Measurements from ENCODE around the gene STARD9. TPM values are rescaled to one million over a fixed set of nuclear protein-coding genes. Genes with fewer than 3 reads are reported as not detected.
"Not testable (repeated sequence)": the region's sequence is repeated elsewhere in the genome, so short reads cannot be mapped to it uniquely, and the experiment has no call there.

The STARD9 gene
- total RNA-seq, 2 experiments from 2014 or later, result 2.8 to 4.6 TPM

DNA sequence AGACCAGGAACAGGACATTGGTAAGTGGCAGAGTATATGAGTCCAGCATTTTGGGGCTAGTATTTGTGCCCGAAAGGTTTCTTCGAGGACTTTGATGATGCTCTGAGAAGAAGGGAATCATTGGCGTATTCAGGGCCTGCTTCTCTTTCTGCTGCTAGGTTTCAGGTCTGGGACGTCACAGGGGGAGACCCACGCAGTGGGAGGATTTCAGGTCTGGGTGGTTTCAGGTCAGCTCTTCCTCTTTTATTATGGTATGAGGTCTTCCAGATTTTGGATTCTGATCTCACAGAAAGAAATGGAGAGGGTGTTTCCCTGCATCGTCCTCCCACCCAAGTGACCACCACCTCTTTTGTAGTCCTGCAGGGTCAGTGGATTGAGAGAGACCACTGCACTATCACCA lies 99.1 kb downstream of the STARD9 start:
- Mint-ChIP-seq H3K27ac (no peak overlapping the region), H3K27me3 (no peaks in the 10 kb centered on the region), H3K4me3 (no peak overlapping the region), H3K4me1 (ENCODE audit: low read depth) (no peaks in the 10 kb centered on the region), H3K9me3 (no peaks in the 10 kb centered on the region), H3K36me3 (ENCODE audit: low read depth) (no peaks in the 10 kb centered on the region)
- no peaks in the 10 kb centered on the region for H3K4me1 ChIP-seq (ENCODE audit: insufficient read depth, low read length)
- H3K9me3 ChIP-seq (ENCODE audit: control insufficient read depth in 1 of 2, insufficient read depth in 1 of 2, low read length in 2 of 2), result no peaks in the 10 kb centered on the region
- intact Hi-C loops (cut with DNase I, micrococcal nuclease), result no loop called here
- POLR2A ChIA-PET, result no interaction called here
- no peak overlapping the region for H3K27ac ChIP-seq (ENCODE audit: low read depth in 1 of 2, low read length in 2 of 2)
- DNase-seq, result no peak
- no peaks in the 10 kb centered on the region for H3K27me3 ChIP-seq (ENCODE audit: control insufficient read depth in 1 of 2, insufficient read depth in 2 of 2, low read length in 2 of 2)
- no peak overlapping the region for H3K4me3 ChIP-seq (ENCODE audit: low read length)
- CTCF ChIA-PET, result no interaction called here
- ATAC-seq (ENCODE audit: poor library complexity), result no peak
- TF ChIP-seq, protein P1, sequence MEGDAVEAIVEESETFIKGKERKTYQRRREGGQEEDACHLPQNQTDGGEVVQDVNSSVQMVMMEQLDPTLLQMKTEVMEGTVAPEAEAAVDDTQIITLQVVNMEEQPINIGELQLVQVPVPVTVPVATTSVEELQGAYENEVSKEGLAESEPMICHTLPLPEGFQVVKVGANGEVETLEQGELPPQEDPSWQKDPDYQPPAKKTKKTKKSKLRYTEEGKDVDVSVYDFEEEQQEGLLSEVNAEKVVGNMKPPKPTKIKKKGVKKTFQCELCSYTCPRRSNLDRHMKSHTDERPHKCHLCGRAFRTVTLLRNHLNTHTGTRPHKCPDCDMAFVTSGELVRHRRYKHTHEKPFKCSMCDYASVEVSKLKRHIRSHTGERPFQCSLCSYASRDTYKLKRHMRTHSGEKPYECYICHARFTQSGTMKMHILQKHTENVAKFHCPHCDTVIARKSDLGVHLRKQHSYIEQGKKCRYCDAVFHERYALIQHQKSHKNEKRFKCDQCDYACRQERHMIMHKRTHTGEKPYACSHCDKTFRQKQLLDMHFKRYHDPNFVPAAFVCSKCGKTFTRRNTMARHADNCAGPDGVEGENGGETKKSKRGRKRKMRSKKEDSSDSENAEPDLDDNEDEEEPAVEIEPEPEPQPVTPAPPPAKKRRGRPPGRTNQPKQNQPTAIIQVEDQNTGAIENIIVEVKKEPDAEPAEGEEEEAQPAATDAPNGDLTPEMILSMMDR (IDR thresholded peaks at IDR 0.05), result no peak
- peaks cover 4% of the 10 kb centered on the region for H3K36me3 ChIP-seq (ENCODE audit: insufficient read depth, low read length)

DNA sequence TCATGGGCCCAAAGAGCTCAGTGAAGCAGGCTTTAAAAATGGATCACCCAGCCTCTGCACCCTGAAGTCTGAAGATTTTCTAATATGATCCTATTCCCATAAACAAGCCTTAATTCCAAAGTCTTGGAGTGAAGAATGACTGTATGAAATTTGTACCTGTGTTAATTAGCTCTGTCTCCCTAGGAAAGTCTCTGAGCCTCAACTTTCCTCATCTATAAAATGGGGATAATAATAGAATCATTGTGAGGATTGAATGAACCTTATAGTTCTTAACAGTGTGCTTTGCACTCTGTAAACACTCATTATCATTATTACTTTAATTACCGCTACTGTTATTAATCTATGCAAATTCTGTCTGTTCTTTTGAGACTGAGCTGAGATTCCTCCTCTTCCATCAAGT lies 99.6 kb downstream of the STARD9 start:
- no peak overlapping the region for H3K4me3 Mint-ChIP-seq
- H3K4me1 Mint-ChIP-seq (ENCODE audit: low read depth), result no peaks in the 10 kb centered on the region
- H3K9me3 Mint-ChIP-seq, result no peaks in the 10 kb centered on the region
- no peak for DNase-seq
- Histone ChIP-seq H3K27me3 (ENCODE audit: control insufficient read depth in 1 of 2, insufficient read depth in 2 of 2, low read length in 2 of 2) (no peaks in the 10 kb centered on the region), H3K9me3 (ENCODE audit: control insufficient read depth in 1 of 2, insufficient read depth in 1 of 2, low read length in 2 of 2) (no peaks in the 10 kb centered on the region), H3K4me1 (ENCODE audit: insufficient read depth, low read length) (no peaks in the 10 kb centered on the region), H3K27ac (ENCODE audit: low read depth in 1 of 2, low read length in 2 of 2) (no peak overlapping the region), H3K36me3 (ENCODE audit: insufficient read depth, low read length) (peaks cover 4% of the 10 kb centered on the region), H3K4me3 (ENCODE audit: low read length) (no peak overlapping the region)
- no peaks in the 10 kb centered on the region for H3K36me3 Mint-ChIP-seq (ENCODE audit: low read depth)
- CTCF ChIA-PET, result no interaction called here
- no peaks in the 10 kb centered on the region for H3K27me3 Mint-ChIP-seq
- intact Hi-C loops (cut with DNase I, micrococcal nuclease), result no loop called here
- POLR2A ChIA-PET, result no interaction called here
- H3K27ac Mint-ChIP-seq, result no peak overlapping the region
- TF ChIP-seq, protein P1 (IDR thresholded peaks at IDR 0.05), result no peak
- ATAC-seq (ENCODE audit: poor library complexity), result no peak

DNA sequence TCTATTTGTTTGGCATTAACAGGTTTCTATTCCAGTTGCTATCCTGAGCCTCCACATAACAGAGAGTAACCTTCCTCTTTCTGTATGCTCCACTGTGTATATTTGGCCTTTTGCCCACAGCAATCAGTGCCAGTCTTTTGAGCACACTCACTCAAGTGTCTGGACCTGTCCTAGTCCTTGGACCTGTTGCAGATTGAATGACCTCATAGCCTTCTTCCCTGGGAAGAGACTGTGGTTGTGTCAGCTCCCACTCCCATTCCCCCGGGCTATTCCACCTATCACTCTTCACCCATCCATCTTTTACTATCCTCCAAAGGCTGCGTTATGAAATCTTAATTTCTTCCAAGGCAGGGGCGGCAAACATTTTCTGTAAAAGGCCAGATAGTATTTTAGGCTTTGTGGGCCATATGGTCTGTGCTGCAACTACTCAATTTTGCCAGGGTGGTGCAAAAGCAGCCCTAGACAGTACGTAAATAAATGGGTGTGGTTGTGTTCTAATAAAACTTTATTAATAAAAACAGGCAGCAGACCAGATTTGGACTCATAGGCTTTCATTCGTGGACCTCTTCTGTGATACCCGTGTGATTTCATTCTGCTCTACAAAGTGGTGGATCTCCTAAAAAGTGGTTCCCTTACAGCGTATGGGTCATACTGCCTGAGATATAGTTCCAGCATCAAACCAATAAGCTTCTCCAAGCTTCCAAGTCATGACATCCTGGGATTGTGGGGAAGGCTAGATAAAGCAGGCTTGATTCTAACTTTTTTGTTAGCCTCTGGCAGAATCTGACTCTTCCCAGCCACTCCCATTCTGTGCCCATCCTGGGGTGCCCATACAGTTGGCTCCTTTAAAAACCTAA lies 104.1 kb downstream of the STARD9 start:
- Mint-ChIP-seq H3K27ac (no peak overlapping the region), H3K36me3 (ENCODE audit: low read depth) (peaks cover 5% of the 10 kb centered on the region), H3K4me1 (ENCODE audit: low read depth) (no peaks in the 10 kb centered on the region), H3K4me3 (no peak overlapping the region), H3K9me3 (no peaks in the 10 kb centered on the region), H3K27me3 (no peaks in the 10 kb centered on the region)
- POLR2A ChIA-PET, result no interaction called here
- intact Hi-C loops (cut with DNase I, micrococcal nuclease), result no loop called here
- TF ChIP-seq, protein P1 (IDR thresholded peaks at IDR 0.05), result no peak
- CTCF ChIA-PET, result no interaction called here
- Histone ChIP-seq H3K4me1 (ENCODE audit: insufficient read depth, low read length) (no peaks in the 10 kb centered on the region), H3K36me3 (ENCODE audit: insufficient read depth, low read length) (peaks cover 14% of the 10 kb centered on the region), H3K27me3 (ENCODE audit: control insufficient read depth in 1 of 2, insufficient read depth in 2 of 2, low read length in 2 of 2) (no peaks in the 10 kb centered on the region), H3K9me3 (ENCODE audit: control insufficient read depth in 1 of 2, insufficient read depth in 1 of 2, low read length in 2 of 2) (no peaks in the 10 kb centered on the region), H3K27ac (ENCODE audit: low read depth in 1 of 2, low read length in 2 of 2) (no peak overlapping the region), H3K4me3 (ENCODE audit: low read length) (no peak overlapping the region)
- no peak for DNase-seq
- ATAC-seq (ENCODE audit: poor library complexity), result no peak

DNA sequence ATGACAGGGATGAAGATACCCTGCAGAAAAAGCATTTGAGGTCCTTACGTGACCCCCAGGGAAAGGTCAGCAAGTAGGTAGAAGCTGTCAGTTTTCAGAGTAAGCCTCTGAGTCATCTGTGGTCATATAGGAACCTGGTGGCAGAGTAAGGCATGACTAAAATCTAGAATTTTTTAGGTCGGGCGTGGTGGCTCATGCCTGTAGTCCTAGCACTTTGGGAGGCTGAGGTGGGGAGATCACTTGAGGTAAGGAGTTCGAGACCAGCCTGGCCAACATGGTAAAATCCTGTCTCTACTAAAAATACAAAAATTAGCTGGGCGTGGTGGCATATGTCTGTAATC lies 104.7 kb downstream of the STARD9 start:
- H3K27ac ChIP-seq (ENCODE audit: low read depth in 1 of 2, low read length in 2 of 2); H3K9me3 ChIP-seq (ENCODE audit: control insufficient read depth in 1 of 2, insufficient read depth in 1 of 2, low read length in 2 of 2); H3K4me1 ChIP-seq (ENCODE audit: insufficient read depth, low read length); H3K9me3 Mint-ChIP-seq; H3K4me3 ChIP-seq (ENCODE audit: low read length); POLR2A ChIA-PET; H3K27me3 Mint-ChIP-seq; H3K4me3 Mint-ChIP-seq; CTCF ChIA-PET; H3K36me3 Mint-ChIP-seq (ENCODE audit: low read depth); H3K27me3 ChIP-seq (ENCODE audit: control insufficient read depth in 1 of 2, insufficient read depth in 2 of 2, low read length in 2 of 2); H3K27ac Mint-ChIP-seq; intact Hi-C loops (cut with DNase I, micrococcal nuclease); H3K4me1 Mint-ChIP-seq (ENCODE audit: low read depth); DNase-seq; ATAC-seq (ENCODE audit: poor library complexity): not testable (repeated sequence)
- H3K36me3 ChIP-seq (ENCODE audit: insufficient read depth, low read length), result peaks cover 14% of the 10 kb centered on the region

Measured in CD4-positive, alpha-beta T cell (primary cell).